DMS 273 (cell line): ENCODE results near the gene C22orf31.
A peak's percentile ranks its signal among the peaks of the same experiment; 100 is the strongest.

Source experiments
- DNase-seq: peaks from one replicate; lab custom pipeline; 2025; ENCODE audit not compliant: unreplicated experiment; lab: John Stamatoyannopoulos, UW

The C22orf31 gene

DNA sequence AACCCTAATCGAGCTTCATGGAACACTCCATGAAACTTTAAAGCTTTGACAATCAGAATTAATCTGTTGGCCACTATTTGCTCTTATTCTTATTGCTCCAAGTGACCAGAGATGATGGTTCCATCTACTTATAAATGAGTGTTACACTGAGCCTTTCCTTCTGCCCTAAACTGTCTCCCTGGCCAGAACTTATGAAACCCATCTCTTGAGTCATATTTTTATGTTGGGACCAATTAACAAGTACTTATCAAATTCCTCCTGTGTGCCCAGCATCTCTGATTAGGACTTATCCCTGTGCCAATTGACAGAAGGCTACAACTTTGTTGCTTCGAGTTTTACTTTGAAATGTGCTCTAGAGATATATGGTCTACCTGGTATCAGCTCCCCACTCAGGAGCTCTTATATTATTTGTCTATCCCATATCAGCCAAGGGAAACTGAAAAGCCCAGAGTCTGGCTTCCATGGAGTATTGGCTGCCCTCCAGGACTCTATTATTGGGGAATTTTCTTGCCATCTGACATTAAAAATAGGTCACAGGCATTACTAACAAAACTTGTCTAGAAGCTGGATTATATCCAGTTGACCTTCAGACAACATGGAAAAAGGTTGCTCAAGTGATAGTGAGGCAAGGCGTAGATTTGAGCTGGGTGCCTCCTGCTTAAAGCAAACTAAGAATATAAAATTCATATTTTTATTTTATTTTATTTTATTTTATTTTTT is 20.0 kb upstream of the C22orf31 start:
- DNase-seq, result peak; percentile 21

GRCh38 chr22:29080106-29080975 is 18.7 kb upstream of the C22orf31 start:
- DNase-seq, result peak; percentile 87

DNA sequence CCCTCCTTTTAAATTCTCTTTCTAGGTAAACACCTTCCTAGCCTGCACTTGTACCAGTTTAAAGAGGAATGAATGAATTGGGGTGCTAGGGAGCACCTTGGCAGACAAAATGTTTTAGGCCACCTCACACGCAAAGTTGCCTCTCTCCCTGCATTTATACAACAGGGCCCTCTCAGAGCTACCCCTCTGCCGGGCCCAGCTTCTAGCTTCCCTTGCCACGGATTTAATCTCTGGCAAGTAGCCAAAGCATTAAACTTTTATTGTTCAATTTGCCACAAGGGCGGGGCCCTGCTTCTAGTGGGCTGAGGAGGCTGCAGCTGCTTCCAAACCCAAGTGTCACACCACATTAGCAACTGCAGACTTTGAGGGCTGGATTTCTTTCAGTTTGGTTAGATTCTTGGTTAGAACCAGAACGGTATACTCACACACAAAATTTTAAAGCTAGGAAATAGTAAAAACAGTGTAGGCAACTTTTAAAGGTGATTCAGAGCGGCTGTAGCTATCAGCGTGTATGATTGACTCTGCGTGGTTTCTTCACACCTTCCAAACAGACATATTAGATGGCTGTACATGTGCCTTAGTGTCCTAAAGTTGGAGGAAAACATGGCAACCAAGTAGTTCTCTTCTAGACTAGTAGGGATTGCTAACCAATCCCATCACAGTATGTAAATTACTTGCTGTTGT is 17.7 kb upstream of the C22orf31 start:
- DNase-seq, result peak; percentile 91

- no peak for DNase-seq
Measured at GRCh38 chr22:29078869-29079207, 17.2 kb upstream of the C22orf31 start.

DNA sequence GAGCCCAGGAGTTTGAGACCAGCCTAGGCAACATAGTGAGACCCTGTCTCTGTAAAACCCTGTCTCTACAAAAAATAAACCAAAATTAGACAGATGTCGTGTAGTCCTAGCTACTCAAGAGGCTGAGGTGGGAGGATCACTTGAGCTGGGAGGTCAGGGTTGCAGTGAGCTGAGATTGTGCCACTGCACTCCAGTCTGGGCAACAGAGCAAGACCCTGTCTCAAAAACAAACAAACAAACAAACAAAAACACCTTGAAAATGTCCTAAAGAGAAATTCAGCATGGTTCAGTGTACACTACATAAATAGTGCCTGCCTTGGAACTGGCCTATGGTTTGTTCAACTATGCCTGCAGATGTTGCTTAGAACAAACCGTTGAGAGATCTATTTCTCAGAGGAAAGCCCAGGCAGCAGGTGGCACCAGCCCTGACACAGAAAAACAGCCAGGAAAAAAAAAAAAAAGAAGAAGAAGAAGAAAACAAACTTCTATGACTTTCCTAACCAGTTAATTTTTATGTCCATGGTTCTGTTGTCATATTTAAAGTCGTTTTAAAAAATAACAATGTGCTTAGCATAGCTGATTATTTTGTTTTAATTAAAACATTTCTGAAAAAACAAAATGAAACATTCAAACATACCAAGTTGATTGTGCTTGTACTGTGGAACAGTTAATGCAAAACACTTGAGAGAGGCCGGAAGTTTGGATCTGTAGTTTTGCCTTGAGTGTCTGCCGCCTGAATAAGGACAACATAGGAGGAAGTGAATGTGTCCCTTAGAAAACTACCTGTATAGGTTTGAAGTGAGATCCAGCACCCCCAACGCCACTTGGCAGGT is 16.6 kb upstream of the C22orf31 start:
- peak; percentile 64 for DNase-seq

- peak; percentile 14 for DNase-seq
Measured at GRCh38 chr22:29074276-29074772, 12.7 kb upstream of the C22orf31 start.

DNA sequence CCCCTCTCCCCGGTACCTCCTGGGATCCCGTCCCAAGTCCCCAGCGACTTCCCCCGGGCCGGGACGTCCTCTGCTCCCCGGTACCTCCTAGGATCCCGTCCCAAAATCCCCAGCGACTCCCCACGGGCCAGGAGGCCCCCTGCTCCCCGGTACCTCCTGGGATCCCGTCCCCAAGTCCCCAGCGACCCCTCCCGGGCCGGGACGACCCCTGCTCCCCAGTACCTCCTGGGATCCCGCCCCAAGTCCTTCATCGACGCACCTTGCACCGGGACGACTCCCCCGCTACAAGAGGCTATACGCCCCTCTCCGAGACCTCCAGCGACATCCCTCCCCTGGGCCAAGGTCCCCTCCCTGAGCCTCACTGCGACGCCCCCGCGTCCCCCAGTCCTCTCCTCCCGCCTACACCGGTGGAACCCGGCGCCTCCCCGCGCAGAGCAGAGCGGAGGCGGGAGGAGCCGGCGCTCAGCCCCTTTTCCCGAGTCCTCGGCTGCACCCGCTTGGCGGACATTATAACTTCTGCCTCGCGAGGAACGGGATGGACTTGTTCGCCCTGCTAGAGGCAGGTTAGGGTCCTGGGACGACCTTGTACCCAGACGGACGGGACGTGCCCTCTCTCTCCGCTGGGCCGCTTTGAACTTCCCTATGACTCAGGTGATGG is 12.1 kb upstream of the C22orf31 start:
- no peak for DNase-seq

GRCh38 chr22:29072979-29073617 is 11.5 kb upstream of the C22orf31 start, which contains the start of gene KREMEN1:
TSS of gene KREMEN1 (plus strand) at chr22:29073035. CDS start at chr22:29073131, 96 bp downstream.
- DNase-seq, result no peak

DNA sequence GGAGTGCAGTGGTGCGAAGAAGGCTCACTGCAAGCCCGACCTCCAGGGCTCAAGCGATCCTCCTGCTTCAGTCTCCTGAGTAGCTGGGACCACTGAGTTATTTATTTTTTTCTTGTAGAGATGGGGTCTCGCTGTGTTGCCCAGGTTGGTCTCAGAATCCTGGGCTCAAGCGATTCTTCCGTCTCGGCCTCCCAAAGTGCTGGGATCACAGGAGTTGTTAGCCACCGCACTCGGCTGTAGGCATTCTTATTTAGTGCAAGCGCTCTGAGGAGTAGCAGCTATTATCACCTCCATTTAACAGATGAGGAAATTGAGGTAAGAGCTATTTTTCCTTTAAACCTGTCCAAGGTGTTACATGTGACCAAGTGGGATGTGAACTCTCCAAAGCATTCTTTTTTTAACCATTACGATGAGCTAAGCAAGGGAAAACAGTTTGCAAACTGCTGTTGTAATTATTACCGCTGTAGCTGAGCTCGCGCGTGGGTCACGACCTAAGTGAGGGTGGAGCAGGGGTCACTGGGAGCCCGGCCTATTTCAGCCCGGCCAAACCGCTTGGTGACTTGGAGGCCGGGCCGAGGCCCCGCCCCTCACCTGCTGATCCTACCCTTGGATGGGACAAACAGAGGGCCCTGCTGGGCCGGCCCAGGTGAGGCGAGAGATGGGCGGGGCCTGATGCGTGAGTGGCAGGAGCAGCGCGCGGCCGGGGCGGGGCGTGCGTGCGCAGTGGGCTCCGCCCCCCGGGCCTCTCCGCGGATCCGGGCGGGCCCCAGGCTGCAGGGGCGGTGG is 10.8 kb upstream of the C22orf31 start:
- DNase-seq, result peak; percentile 88

DNA sequence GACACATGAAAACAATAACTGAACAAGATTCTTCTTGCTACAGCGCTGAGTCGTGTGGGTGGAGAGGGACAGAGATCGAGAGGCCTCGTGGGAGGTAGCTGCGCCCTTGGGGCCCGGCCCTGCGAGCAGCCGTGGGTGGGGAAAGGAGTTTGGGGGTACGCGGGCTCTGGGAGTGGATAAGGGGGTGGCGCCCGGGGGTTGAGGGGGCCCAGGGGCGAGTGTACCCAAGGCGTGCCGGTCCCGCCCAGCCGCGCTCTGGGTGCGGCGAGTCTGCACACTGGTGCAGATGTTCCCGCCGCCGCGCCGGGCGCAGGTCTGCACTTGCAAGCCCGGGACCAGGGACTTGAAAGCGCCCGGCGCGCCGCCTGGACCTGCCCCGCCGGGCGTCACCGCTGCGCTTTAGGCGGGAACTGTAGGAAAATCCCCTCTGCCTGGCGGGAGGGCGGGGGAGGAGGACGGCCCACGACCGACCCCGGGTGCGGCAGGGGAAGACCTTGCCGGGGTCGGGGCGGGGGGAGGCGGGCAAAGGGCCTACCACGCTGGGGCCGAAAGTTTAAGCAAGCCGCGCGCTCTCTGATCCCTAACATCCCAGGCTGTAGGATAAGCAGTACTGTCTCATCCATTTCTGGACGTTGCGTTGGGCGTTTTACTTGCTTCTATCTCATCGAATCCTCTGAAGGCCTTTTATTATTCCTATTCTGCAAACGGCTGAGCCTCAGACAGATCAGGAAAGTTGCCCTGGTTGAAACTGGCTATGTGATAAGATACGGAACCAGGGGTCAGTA is 9.8 kb upstream of the C22orf31 start:
- peak; percentile 89 for DNase-seq

DNA sequence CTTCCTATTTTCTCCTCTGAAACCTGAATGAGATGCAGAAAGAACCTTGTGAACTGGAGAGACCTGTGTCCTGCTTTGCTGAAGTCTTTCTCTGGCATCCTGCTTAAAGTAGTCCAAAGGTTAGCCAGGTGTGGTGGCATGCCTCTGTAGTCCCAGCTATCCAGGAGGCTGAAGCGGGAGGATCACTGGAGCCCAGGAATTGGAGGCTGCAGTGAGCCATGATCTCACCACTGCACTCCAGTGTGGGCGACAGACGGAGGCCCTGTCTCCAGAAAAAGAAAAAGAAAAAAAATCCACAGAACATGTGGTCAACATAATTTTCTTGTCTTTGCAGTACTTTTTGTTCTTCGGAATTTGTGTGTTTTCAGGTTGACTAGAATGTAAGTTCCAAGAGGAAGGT is 8.9 kb upstream of the C22orf31 start:
- no peak for DNase-seq

- DNase-seq, result no peak
Measured at GRCh38 chr22:29069463-29069862, 7.8 kb upstream of the C22orf31 start.

DNA sequence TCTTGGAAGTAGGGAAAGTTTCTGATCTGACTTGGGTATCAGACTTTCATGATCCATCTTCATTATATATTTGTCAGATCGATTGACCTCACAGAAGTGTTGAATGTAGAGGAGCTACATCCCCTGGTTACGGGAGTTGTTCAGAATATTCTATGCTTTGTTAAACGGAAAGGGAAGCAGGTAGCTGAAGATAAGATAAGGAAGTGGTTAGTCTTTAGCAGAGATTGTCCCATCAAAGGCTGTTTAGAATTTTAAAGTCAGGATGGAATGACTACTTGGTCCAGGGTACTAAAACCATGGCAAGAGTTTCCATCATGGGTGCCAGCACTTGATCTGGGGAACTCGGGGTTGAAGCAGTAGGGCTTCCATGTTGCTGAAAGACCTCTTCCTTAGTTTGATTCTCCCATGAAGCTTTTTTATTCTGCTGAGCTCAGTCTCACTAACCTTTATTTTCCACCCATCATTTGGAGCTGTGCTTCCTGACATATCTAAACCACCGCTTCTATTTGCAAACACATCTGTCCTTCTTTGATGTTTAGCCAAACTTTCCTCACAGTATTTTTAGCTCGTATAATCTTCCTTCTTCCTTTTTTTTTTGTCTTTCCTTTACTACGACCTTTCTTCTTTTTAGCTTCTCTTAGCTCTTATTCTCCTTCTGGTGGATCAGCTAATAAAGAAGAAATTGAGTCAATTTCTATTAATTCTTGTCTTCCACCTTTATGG is 4.0 kb upstream of the C22orf31 start:
- no peak for DNase-seq

DNA sequence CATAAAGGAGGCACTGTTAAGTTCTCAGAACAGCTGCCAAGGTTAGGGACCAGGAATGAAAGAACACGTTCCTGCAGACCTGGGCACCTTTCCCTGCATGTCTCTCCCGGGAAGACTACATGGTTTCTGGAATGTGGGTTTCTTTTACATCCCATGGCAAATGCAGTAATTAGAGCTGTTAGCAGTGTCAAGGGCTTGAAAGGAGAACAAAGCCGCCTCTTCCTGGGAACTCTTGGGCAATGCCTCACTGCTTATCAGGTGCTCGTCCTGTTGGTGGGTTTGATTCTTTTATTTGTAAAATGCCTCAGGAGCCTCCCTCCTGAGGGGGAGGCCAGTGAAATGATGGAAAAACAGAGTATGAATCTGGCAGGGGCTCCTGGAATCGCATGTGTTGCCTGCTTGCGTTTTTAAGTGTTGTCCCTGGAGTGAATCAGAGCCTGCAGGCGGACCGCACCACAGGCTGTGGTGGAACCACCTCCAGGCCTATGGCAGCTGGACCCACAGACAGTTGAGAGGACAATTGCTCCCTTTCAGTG is 723 bp upstream of the C22orf31 start:
- DNase-seq, result no peak

- no peak for DNase-seq
Measured at GRCh38 chr22:29060931-29061330, 700 bp downstream of the C22orf31 start.

DNA sequence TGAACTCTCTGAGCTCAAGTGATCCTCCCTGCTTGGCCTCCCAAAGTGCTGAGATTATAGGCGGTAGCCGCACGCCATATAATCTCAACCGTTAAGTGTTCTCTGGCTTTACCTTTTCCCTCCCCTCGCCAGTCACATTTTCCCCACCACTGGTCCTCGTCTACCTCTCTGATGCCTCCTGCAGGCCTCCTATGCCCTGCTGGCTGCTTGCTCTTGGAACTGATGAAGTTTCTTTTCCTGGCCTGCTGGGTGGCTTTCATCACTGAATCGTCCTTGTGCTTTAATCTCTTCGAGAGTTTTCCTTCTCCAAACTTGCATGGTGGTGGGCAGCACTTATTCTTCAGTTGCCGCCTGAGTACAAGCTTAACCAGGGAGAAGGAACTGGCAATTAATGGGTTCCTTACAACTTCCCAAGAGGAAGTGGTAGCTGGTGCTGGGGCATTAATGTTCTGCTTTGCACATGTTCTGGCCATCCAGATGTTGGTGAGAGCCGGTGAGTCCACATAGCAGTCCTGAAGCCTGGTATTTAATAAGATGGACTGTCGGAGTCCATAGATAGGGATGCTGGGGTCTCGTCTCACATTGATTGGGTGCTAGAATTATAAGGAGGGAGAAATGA is 1.3 kb downstream of the C22orf31 start:
- DNase-seq, result peak; percentile 12

GRCh38 chr22:29056472-29056871 is 5.2 kb downstream of the C22orf31 start:
- DNase-seq, result no peak
